Measurements from ENCODE around the gene PCMT1. TPM values are rescaled to one million over a fixed set of nuclear protein-coding genes. Genes with fewer than 3 reads are reported as not detected.
A peak's percentile ranks its signal among the peaks of the same experiment; 100 is the strongest.

PCMT1 gene
- total and polyA plus RNA-seq, 2 of the 4 experiments (the other 2 are of a cell fraction) = 101 to 109 TPM

- Histone ChIP-seq H3K4me2 (ENCODE audit: low read depth, low read length) (peak within 1 kb of the TSS; percentile 85), H3K27ac (ENCODE audit: insufficient read depth, low read length) (peak within 1 kb of the TSS; percentile 99), H2BK20ac (ENCODE audit: low read depth, low read length) (0 out of 2 replicates have a peak within 1 kb of the TSS, but pooled peaks have one; percentile 30), H3K9me3 (ENCODE audit: control insufficient read depth, insufficient read depth, low read length) (no peaks in the 10 kb centered on the region), H3K9me1 (ENCODE audit: insufficient read depth, low read length) (peaks cover 3% of the 10 kb centered on the region; the same call in 1 of the 2 replicates), H3K23ac (ENCODE audit: low read depth, low read length) (peak within 1 kb of the TSS; percentile 99), H3K14ac (replicated peaks; ENCODE audit: low read depth, low read length) (peak within 1 kb of the TSS; percentile 95), H3K56ac (ENCODE audit: extremely low read depth, insufficient read depth, low read length) (peak within 1 kb of the TSS; percentile 83), H3K4ac (ENCODE audit: low read depth, low read length) (peak within 1 kb of the TSS; percentile 96), H4K20me1 (ENCODE audit: insufficient read depth, low read length) (peaks cover 9% of the 10 kb centered on the region; the same call in 1 of the 2 replicates), H4K91ac (ENCODE audit: insufficient read depth, low read depth, low read length) (peak within 1 kb of the TSS; percentile 90), H2BK15ac (ENCODE audit: low read depth, low read length) (peak within 1 kb of the TSS; percentile 21; the same call in 2 of the 3 replicates), H2AFZ (replicated peaks; ENCODE audit: low read length, poor library complexity) (peak within 1 kb of the TSS; percentile 99), H4K8ac (ENCODE audit: low read depth in 2 of 2, low read length in 2 of 2) (peak within 1 kb of the TSS; percentile 89 to 96), H3K4me1 (ENCODE audit: control insufficient read depth, insufficient read depth, low read length) (peaks cover 2% of the 10 kb centered on the region; the same call in 1 of the 2 replicates), H3K79me1 (ENCODE audit: low read depth in 1 of 2, low read length in 2 of 2) (peaks cover 6 to 11% of the 10 kb centered on the region in 2 experiments; a peak in 2 of 4 replicates), H2AK5ac (ENCODE audit: low read depth, low read length) (peak within 1 kb of the TSS; percentile 78), H2BK5ac (ENCODE audit: low read depth, low read length, poor library complexity, severe bottlenecking) (peak within 1 kb of the TSS; percentile 95), H3K4me3 (ENCODE audit: insufficient read depth, low read depth, low read length) (peak within 1 kb of the TSS; percentile 86), H3K27me3 (ENCODE audit: control insufficient read depth, insufficient read depth, low read length) (no peaks in the 10 kb centered on the region), H2BK120ac (ENCODE audit: low read depth, low read length) (peak within 1 kb of the TSS; percentile 90), H3K18ac (ENCODE audit: low read depth, low read length) (peak within 1 kb of the TSS; percentile 90), H4K5ac (ENCODE audit: low read depth, low read length) (peak within 1 kb of the TSS; percentile 93), H2AK9ac (replicated peaks; ENCODE audit: low read depth, low read length, poor library complexity) (peak within 1 kb of the TSS; percentile 100), H3K36me3 (ENCODE audit: control insufficient read depth, insufficient read depth, low read length) (no peaks in the 10 kb centered on the region), H3K9ac (ENCODE audit: low read depth, low read length) (peak within 1 kb of the TSS; percentile 98)
- in situ Hi-C loops (cut with MboI; ENCODE audit: low sequenced_read_pairs) = no loop called here
- dilution Hi-C loops (cut with HindIII; ENCODE audit: low sequenced_read_pairs, unreplicated experiment) = no loop called here
- intact Hi-C loops (cut with micrococcal nuclease) = no loop called here
- POLR2A ChIA-PET (ENCODE audit: unreplicated experiment) = interaction anchor here (0.7 kb wide), 1 partner anchor 20 kb away, joined by 10 read pairs; no protein-coding TSS in a partner anchor
- peak; percentile 90 for ATAC-seq (ENCODE audit: low read depth)
- DNase-seq = peak; percentile 76
- 0% methylated on average over 8 of the region's 82 CpGs; no CpG with 5 or more reads in 1 of the 2 experiments for WGBS, 2 experiments (ENCODE audit: extremely low coverage in 2 of 2, insufficient read length in 1 of 2)
- TF ChIP-seq FOS (IDR thresholded peaks at IDR 0.05; ENCODE audit: low read depth, low read length) (no peak), MAZ (IDR thresholded peaks at IDR 0.05; ENCODE audit: borderline replicate concordance, low read depth, low read length) (peak; percentile 86; the same call in 1 of the 2 replicates), POLR2A (IDR thresholded peaks at IDR 0.05; ENCODE audit: low read depth, low read length) (peak; percentile 88)
- CTCF ChIA-PET = no interaction called here
- BruUV-seq (replicated peaks) = no TSS peak
Observed at GRCh38 chr6:149717588-149718458, 31.7 kb upstream of the PCMT1 start, which contains the start of gene LATS1. LATS1 (minus strand) TSS chr6:149718101; CDS start chr6:149702126, 15,975 bp downstream.
